CD4-positive, alpha-beta memory T cell (primary cell): ENCODE data around the gene STAMBPL1. TPM values are rescaled to one million over a fixed set of nuclear protein-coding genes. Genes with fewer than 3 reads are reported as not detected.
"Not testable (repeated sequence)": the region's sequence is repeated elsewhere in the genome, so short reads cannot be mapped to it uniquely, and the experiment has no call there.

ENCODE experiments used
- CTCF ChIA-PET: fragments of 350-600 bp; sonication (Branson Sonifier 250); formaldehyde crosslinking; loops from one replicate; lab custom pipeline; 2021; ENCODE audit warnings: inconsistent platforms; ENCODE audit not compliant: partially characterized antibody; lab: Charles Lee
- POLR2A ChIA-PET: fragments of 350-600 bp; sonication (Branson Sonifier 250); formaldehyde crosslinking; loops from one replicate; lab custom pipeline; 2021; ENCODE audit not compliant: partially characterized antibody; lab: Charles Lee
- DNase-seq, 5 donors: peaks; one replicate each; pipeline versions ENCODE4 v3.0.0 to v3.0.0-alpha.2; 2020 to 2022; ENCODE audit warnings: mixed read lengths in 1 of 5
- H3K27ac ChIP-seq: one replicate; pipeline ENCODE4 v1.7.0; 2013; ENCODE audit warnings: low read depth, low read length
- H3K27me3 ChIP-seq: 2 replicates; pipeline ENCODE4 v1.7.0; 2013; ENCODE audit warnings: mild to moderate bottlenecking, low read length, moderate library complexity; ENCODE audit not compliant: insufficient read depth
- H3K36me3 ChIP-seq: 2 replicates; pipeline ENCODE4 v1.7.0; 2013; ENCODE audit warnings: mild to moderate bottlenecking, low read length, moderate library complexity; ENCODE audit not compliant: insufficient read depth
- H3K4me1 ChIP-seq: 2 replicates; pipeline ENCODE4 v1.7.0; 2013; ENCODE audit warnings: mild to moderate bottlenecking, low read length, moderate library complexity; ENCODE audit not compliant: insufficient read depth
- H3K4me3 ChIP-seq, 2 donors: one replicate each; pipeline ENCODE4 v1.7.0; 2013; ENCODE audit warnings: low read length in 2 of 2, mild to moderate bottlenecking in 1 of 2
- H3K9me3 ChIP-seq, 2 donors: one replicate each; pipeline ENCODE4 v1.7.0; 2013; ENCODE audit warnings: low read length in 2 of 2, control low read depth in 1 of 2; ENCODE audit not compliant: control insufficient read depth in 1 of 2
- H3K27ac Mint-ChIP-seq, 7 donors: one replicate each; pipeline ENCODE4 v1.8.0; 2020 to 2021; ENCODE audit warnings: mixed read lengths in 7 of 7, mild to moderate bottlenecking in 6 of 7, inconsistent platforms in 3 of 7, moderate library complexity in 3 of 7
- H3K27me3 Mint-ChIP-seq, 2 donors: one replicate each; pipeline ENCODE4 v1.8.0; 2020 to 2021; ENCODE audit warnings: mixed read lengths in 2 of 2
- H3K36me3 Mint-ChIP-seq, 2 donors: one replicate each; pipeline ENCODE4 v1.8.0; 2020 to 2021; ENCODE audit warnings: mixed read lengths in 2 of 2, inconsistent platforms in 1 of 2, mild to moderate bottlenecking in 1 of 2
- H3K4me1 Mint-ChIP-seq, 4 donors: one replicate each; pipeline ENCODE4 v1.8.0; 2020 to 2021; ENCODE audit warnings: mixed read lengths in 4 of 4, mild to moderate bottlenecking in 1 of 4
- H3K4me3 Mint-ChIP-seq, 8 donors: one replicate each; pipeline ENCODE4 v1.8.0; 2020 to 2021; ENCODE audit warnings: mixed read lengths in 8 of 8, mild to moderate bottlenecking in 7 of 8, moderate library complexity in 6 of 8, inconsistent platforms in 3 of 8
- H3K9me3 Mint-ChIP-seq, 8 donors: one replicate each; pipeline ENCODE4 v1.8.0; 2020 to 2021; ENCODE audit warnings: mixed read lengths in 8 of 8, mild to moderate bottlenecking in 5 of 8, inconsistent platforms in 3 of 8, moderate library complexity in 1 of 8
- intact Hi-C: fragments of 100-400 bp; cut with micrococcal nuclease; formaldehyde crosslinking; loops from one replicate; pipeline ENCODE4 v1.15.1; 2023
- polyA plus RNA-seq, 2 donors: library from polyadenylated mRNA; unstranded; fragments of 300-500 nt; fragmentation: Illumina TruSeq; gene quantifications; one replicate each; pipeline ENCODE4 v1.2.3, GENCODE V29; 2021
- total RNA-seq, 2 experiments: library from RNA; stranded (reverse); gene quantifications; one replicate each; pipeline ENCODE4 v1.2.3, GENCODE V29; 2021

STAMBPL1 gene
- total and polyA plus RNA-seq, 4 experiments from 2014 or later, result 5.3 to 43.2 (median 24.9) TPM

DNA sequence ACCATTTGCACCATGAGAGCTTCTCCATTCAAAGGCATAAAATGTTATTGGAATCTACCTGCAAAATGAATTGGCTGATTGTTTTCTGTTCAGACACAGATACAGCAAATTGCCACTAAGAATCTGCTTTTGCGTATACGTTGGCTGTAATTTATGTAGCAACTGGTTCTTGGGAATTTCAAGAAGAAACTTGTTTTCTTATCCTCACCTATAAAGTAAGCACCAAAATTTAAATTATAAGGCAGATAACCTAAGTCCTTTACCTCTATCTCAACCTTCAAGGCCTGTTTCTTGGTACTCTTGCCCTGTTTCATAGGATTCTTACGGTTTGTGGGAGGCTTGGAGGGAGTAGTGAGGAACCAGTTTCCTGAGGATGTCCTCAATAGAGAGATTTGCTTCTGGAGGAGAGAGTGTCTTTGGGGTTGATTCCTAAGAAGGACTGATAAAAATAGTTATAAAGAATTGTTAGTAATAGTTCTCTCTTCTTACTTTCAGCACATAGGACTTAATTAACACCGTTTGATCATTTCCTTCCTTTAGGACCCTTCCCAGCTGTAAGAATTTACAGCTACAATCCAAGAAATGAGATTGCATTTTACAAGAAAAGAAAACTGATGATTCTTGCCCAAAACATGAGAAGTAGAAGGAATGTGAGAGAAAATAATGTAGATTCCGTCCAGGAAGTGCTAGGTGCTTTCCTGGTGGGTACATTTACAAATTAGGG is 2.0 kb downstream of the STAMBPL1 start:
- peaks cover 6 to 11% of the 10 kb centered on the region in 2 donors for H3K36me3 Mint-ChIP-seq
- Histone ChIP-seq H3K9me3 (no peaks in the 10 kb centered on the region), H3K27me3 (no peaks in the 10 kb centered on the region), H3K4me3 (peak overlapping the region in 1 of 2 donors; percentile 71), H3K36me3 (no peaks in the 10 kb centered on the region), H3K4me1 (peaks cover 77% of the 10 kb centered on the region), H3K27ac (peak overlapping the region; percentile 18)
- peak overlapping the region; percentile 5 to 92 (median 64) for H3K27ac Mint-ChIP-seq
- ChIA-PET CTCF (interaction anchor here (0.6 to 5.0 kb wide), 9 partner anchors 9 to 72 kb away, joined by 3 to 30 read pairs (median 4); no protein-coding TSS in a partner anchor), POLR2A (interaction anchor here (0.6 to 3.5 kb wide), 9 partner anchors 13 to 973 kb away, joined by 3 to 40 read pairs (median 4); partner anchors contain the start of gene FAS)
- peak overlapping the region; percentile 98 to 99 (median 99) for H3K4me3 Mint-ChIP-seq
- intact Hi-C loops, result loop anchor here (2.0 to 5.0 kb wide), 3 partner anchors 15 to 300 kb away; partner anchors contain the start of genes FAS and RNLS
- H3K4me1 Mint-ChIP-seq, result peaks cover 55 to 88% (median 66%) of the 10 kb centered on the region in 4 donors
- no peak for DNase-seq
- no peaks in the 10 kb centered on the region for H3K27me3 Mint-ChIP-seq
- no peaks in the 10 kb centered on the region for H3K9me3 Mint-ChIP-seq

DNA sequence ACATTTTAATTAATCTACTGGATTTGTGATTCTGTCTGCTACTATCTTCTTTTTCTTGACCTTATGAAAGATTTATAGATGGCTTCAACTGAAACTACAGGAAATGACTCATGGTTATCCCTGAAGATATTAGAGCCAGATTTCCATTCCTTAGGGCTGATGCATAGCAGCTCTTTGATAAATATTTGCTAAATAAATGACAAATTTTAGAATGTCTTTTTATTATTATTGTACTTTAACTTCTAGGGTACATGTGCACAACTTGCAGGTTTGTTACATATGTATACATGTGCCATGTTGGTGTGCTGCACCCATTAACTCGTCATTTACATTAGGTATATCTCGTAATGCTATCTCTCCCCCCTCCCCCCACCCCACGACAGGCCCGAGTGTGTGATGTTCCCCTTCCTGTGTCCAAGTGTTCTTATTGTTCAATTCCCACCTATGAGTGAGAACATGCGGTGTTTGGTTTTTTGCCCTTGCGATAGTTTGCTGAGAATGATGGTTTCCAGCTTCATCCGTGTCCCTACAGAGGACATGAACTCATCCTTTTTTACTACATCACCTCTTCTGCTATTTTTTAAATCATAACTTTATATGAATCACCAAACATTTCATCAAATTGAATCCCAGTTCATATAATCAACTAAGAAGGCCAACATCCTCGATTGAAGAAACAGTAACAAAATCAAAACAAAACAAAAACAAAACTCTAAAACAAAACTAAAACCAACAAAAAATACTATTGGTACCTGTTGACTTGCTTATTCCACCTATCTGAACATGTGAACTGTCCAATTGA is 2.8 kb downstream of the STAMBPL1 start:
- Mint-ChIP-seq H3K4me3 (peak overlapping the region; percentile 57 to 99 (median 99)), H3K4me1 (peaks cover 56 to 89% (median 69%) of the 10 kb centered on the region in 4 donors), H3K27ac (peak overlapping the region; percentile 34 to 92 (median 77)), H3K36me3 (peaks cover 6 to 11% of the 10 kb centered on the region in 2 donors)
- not testable (repeated sequence) for H3K36me3 ChIP-seq, H3K27me3 Mint-ChIP-seq, H3K9me3 Mint-ChIP-seq, H3K27me3 ChIP-seq, H3K9me3 ChIP-seq
- CTCF ChIA-PET, result interaction anchor here (0.6 to 5.0 kb wide), 6 partner anchors 18 to 50 kb away, joined by 3 to 40 read pairs (median 8); no protein-coding TSS in a partner anchor
- intact Hi-C loops, result loop anchor here (5.0 kb wide), 2 partner anchors 109 to 301 kb away; partner anchors contain the start of genes FAS and RNLS
- DNase-seq, result peak in 2 of 5 donors; percentile 6 to 13
- H3K4me3 ChIP-seq, result peak overlapping the region in 1 of 2 donors; percentile 71
- POLR2A ChIA-PET, result interaction anchor here (1.5 to 2.0 kb wide), 2 partner anchors 14 to 57 kb away, joined by 3 to 12 read pairs; no protein-coding TSS in a partner anchor
- H3K27ac ChIP-seq, result peak overlapping the region; percentile 18
- peaks cover 85% of the 10 kb centered on the region for H3K4me1 ChIP-seq

DNA sequence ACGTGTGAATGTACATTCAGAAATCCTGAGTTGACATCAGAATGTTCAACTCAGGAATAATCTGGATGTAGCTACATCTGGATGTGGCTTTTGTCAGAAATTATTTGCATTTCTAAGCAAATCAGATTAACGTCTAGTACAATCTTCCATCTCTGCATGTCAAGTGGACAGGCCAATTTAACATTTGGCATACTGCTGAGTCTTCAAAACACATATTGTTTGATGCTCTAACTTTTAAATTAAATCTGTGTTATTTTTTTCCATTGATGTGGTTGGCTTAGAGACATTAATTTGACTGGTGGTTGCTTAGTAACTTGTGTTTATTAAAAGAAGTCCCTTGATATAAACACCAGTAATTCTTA is 3.4 kb downstream of the STAMBPL1 start:
- no peak overlapping the region for H3K4me3 ChIP-seq
- peaks cover 87% of the 10 kb centered on the region for H3K4me1 ChIP-seq
- Mint-ChIP-seq H3K4me1 (peaks cover 58 to 90% (median 71%) of the 10 kb centered on the region in 4 donors), H3K4me3 (peak overlapping the region; percentile 56 to 99 (median 86)), H3K27ac (peak overlapping the region; percentile 34 to 92 (median 77)), H3K9me3 (no peaks in the 10 kb centered on the region), H3K36me3 (peaks cover 6 to 11% of the 10 kb centered on the region in 2 donors), H3K27me3 (no peaks in the 10 kb centered on the region)
- POLR2A ChIA-PET, result interaction anchor here (0.7 to 1.5 kb wide), 2 partner anchors 15 to 43 kb away, joined by 3 read pairs; no protein-coding TSS in a partner anchor
- H3K9me3 ChIP-seq, result no peaks in the 10 kb centered on the region
- intact Hi-C loops, result loop anchor here (5.0 kb wide), 2 partner anchors 109 to 301 kb away; partner anchors contain the start of genes FAS and RNLS
- no peaks in the 10 kb centered on the region for H3K27me3 ChIP-seq
- no peak overlapping the region for H3K27ac ChIP-seq
- H3K36me3 ChIP-seq, result no peaks in the 10 kb centered on the region
- peak in 4 of 5 donors; percentile 25 to 42 (median 36) for DNase-seq
- CTCF ChIA-PET, result interaction anchor here (0.8 to 5.0 kb wide), 4 partner anchors 17 to 107 kb away, joined by 3 to 40 read pairs (median 7); partner anchors contain the start of gene FAS

GRCh38 chr10:88886557-88886956 is 6.5 kb downstream of the STAMBPL1 start:
- CTCF ChIA-PET, result interaction anchor here (2.4 to 5.0 kb wide), 2 partner anchors 48 to 51 kb away, joined by 12 to 40 read pairs; no protein-coding TSS in a partner anchor
- no peaks in the 10 kb centered on the region for H3K9me3 Mint-ChIP-seq
- Histone ChIP-seq H3K4me1 (peaks cover 84% of the 10 kb centered on the region), H3K27ac (no peak overlapping the region), H3K36me3 (no peaks in the 10 kb centered on the region), H3K9me3 (no peaks in the 10 kb centered on the region), H3K4me3 (no peak overlapping the region), H3K27me3 (no peaks in the 10 kb centered on the region)
- no peak overlapping the region for H3K27ac Mint-ChIP-seq
- peaks cover 4 to 6% of the 10 kb centered on the region in 2 donors for H3K36me3 Mint-ChIP-seq
- POLR2A ChIA-PET, result interaction anchor here (0.6 kb wide), 1 partner anchor 239 kb away, joined by 3 read pairs; no protein-coding TSS in a partner anchor
- H3K27me3 Mint-ChIP-seq, result no peaks in the 10 kb centered on the region
- intact Hi-C loops, result no loop called here
- no peak overlapping the region for H3K4me3 Mint-ChIP-seq
- DNase-seq, result no peak
- H3K4me1 Mint-ChIP-seq, result peaks cover 63 to 84% (median 72%) of the 10 kb centered on the region in 4 donors

DNA sequence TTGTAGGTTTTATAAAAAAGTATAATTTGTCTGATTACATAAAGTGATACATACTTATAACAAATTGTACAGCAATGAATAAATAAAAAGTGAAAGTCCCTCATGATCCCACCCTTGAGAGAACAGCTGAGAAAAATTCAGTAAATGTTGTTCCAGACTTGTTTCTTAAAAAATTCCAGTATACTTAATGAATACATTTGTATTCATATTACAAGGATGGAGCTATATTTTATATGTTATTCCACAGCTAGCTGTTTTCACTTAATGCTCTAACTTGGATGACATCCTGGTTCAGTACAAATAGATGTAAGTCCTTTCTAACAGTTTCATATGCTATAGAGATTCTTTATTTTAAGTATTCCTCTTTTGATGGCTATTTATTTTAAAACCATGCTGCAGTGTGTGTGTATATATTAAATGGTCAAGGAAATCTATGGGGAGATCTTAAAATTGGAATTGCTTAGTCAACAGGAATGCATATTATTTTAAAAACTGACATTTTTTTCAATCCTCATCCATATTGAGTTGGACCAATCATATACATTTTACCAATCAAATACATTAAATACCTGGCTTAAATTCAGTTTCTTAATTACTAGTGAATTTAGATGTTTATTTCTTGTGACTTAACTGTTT is 8.9 kb downstream of the STAMBPL1 start:
- Histone ChIP-seq H3K36me3 (no peaks in the 10 kb centered on the region), H3K27me3 (no peaks in the 10 kb centered on the region), H3K4me1 (peaks cover 81% of the 10 kb centered on the region), H3K27ac (no peak overlapping the region), H3K9me3 (no peaks in the 10 kb centered on the region), H3K4me3 (no peak overlapping the region)
- no peaks in the 10 kb centered on the region for H3K27me3 Mint-ChIP-seq
- intact Hi-C loops, result no loop called here
- POLR2A ChIA-PET, result interaction anchor here (0.9 to 1.2 kb wide), 3 partner anchors 9 to 53 kb away, joined by 3 to 5 read pairs (median 3); partner anchors contain the start of gene STAMBPL1
- H3K4me3 Mint-ChIP-seq, result no peak overlapping the region
- no peak overlapping the region for H3K27ac Mint-ChIP-seq
- H3K4me1 Mint-ChIP-seq, result peaks cover 48 to 67% (median 56%) of the 10 kb centered on the region in 4 donors
- DNase-seq, result no peak
- H3K36me3 Mint-ChIP-seq, result peaks cover 0 to 1% of the 10 kb centered on the region in 2 donors
- CTCF ChIA-PET, result interaction anchor here (1.2 to 2.3 kb wide), 3 partner anchors 11 to 53 kb away, joined by 3 to 8 read pairs (median 3); no protein-coding TSS in a partner anchor
- H3K9me3 Mint-ChIP-seq, result no peaks in the 10 kb centered on the region

- ChIA-PET POLR2A (interaction anchor here (1.0 to 1.2 kb wide), 2 partner anchors 10 to 54 kb away, joined by 3 read pairs; partner anchors contain the start of gene STAMBPL1), CTCF (interaction anchor here (1.3 to 2.3 kb wide), 2 partner anchors 10 to 54 kb away, joined by 3 to 8 read pairs; no protein-coding TSS in a partner anchor)
- H3K4me3 ChIP-seq, result no peak overlapping the region
- Mint-ChIP-seq H3K4me1 (peaks cover 45 to 59% (median 50%) of the 10 kb centered on the region in 4 donors), H3K4me3 (peak overlapping the region in 1 of 8 donors; percentile 41), H3K27me3 (no peaks in the 10 kb centered on the region), H3K36me3 (peaks cover 0 to 2% of the 10 kb centered on the region in 2 donors), H3K9me3 (no peaks in the 10 kb centered on the region), H3K27ac (peak overlapping the region in 1 of 7 donors; percentile 5)
- H3K4me1 ChIP-seq, result peaks cover 73% of the 10 kb centered on the region
- no peaks in the 10 kb centered on the region for H3K9me3 ChIP-seq
- intact Hi-C loops, result no loop called here
- DNase-seq, result no peak
- no peaks in the 10 kb centered on the region for H3K36me3 ChIP-seq
- H3K27ac ChIP-seq, result no peak overlapping the region
- H3K27me3 ChIP-seq, result no peaks in the 10 kb centered on the region
Measured at GRCh38 chr10:88889559-88890337, 9.7 kb downstream of the STAMBPL1 start.
